B cell (primary cell): Measurements from ENCODE around the gene KAZN. TPM values are rescaled to one million over a fixed set of nuclear protein-coding genes. Genes with fewer than 3 reads are reported as not detected.

ENCODE experiments used
- ATAC-seq: fragments of 200-7000 bp; cut with Tn5 transposase; one replicate; pipeline ENCODE4 v1.10.0; 2021; ENCODE audit warnings: low read depth, mild to moderate bottlenecking, moderate number of reproducible peaks, moderate library complexity
- CTCF ChIA-PET: fragments of 350-600 bp; sonication (Branson Sonifier 250); formaldehyde crosslinking; loops from one replicate; lab custom pipeline; 2021; ENCODE audit warnings: antibody characterized with exemption, inconsistent platforms; lab: Charles Lee
- POLR2A ChIA-PET: fragments of 350-600 bp; sonication (Branson Sonifier 250); formaldehyde crosslinking; loops from one replicate; lab custom pipeline; 2021; ENCODE audit warnings: antibody characterized with exemption; lab: Charles Lee
- DNase-seq: peaks from one replicate; pipeline ENCODE4 v3.0.0; 2013
- H2AFZ ChIP-seq: 2 replicates; pipeline ENCODE4 v1.6.1; 2012; ENCODE audit warnings: mild to moderate bottlenecking, low read depth, low read length; ENCODE audit not compliant: insufficient read depth, poor library complexity, severe bottlenecking
- H3K27ac ChIP-seq, 2 donors: 1 replicate in 1 of 2; 2 replicates in 1 of 2; pipeline ENCODE4 v1.5.1; 2012 to 2013; ENCODE audit warnings: low read length in 2 of 2, mild to moderate bottlenecking in 2 of 2, moderate library complexity in 1 of 2
- H3K27me3 ChIP-seq, 4 experiments: fragments of 200-600 bp in 1 of 4; sonication (generic) in 1 of 4; replicated peaks in 1 of 4; 1 replicate in 2 of 4; 2 replicates in 2 of 4; pipeline versions ENCODE4 v1.6.1 to v1.7.0; 2013 to 2016; ENCODE audit warnings: low read length in 3 of 4, mild to moderate bottlenecking in 2 of 4, mixed read lengths in 1 of 4, moderate library complexity in 1 of 4; ENCODE audit not compliant: insufficient read depth in 4 of 4, control insufficient read depth in 3 of 4; ENCODE audit errors: control extremely low read depth in 1 of 4
- H3K36me3 ChIP-seq, 2 experiments: replicated peaks in 1 of 2; 1 replicate in 1 of 2; 2 replicates in 1 of 2; pipeline versions ENCODE4 v1.6.1 to v1.7.1; 2013; ENCODE audit warnings: low read length in 1 of 2; ENCODE audit not compliant: insufficient read depth in 2 of 2, control insufficient read depth in 1 of 2; ENCODE audit errors: control extremely low read depth in 1 of 2, extremely low read depth in 1 of 2
- H3K4me1 ChIP-seq, 2 donors: fragments of 200-600 bp in 1 of 2; sonication (generic) in 1 of 2; 1 replicate in 1 of 2; 2 replicates in 1 of 2; pipeline versions ENCODE4 v1.5.1 to v1.6.1; 2013 to 2017; ENCODE audit warnings: low read length in 2 of 2; ENCODE audit not compliant: control insufficient read depth in 2 of 2, insufficient read depth in 2 of 2
- H3K4me2 ChIP-seq: replicated peaks from 2 replicates; pipeline ENCODE3; 2012; ENCODE audit warnings: mild to moderate bottlenecking, low read depth, low read length; ENCODE audit not compliant: poor library complexity, severe bottlenecking
- H3K4me3 ChIP-seq, 5 experiments: fragments of 200-600 bp in 1 of 5; sonication (generic) in 1 of 5; 1 replicate in 3 of 5; 2 replicates in 2 of 5; pipeline versions ENCODE4 v1.5.1 to v1.7.0; 2011 to 2016; ENCODE audit warnings: low read length in 4 of 5, mild to moderate bottlenecking in 4 of 5, low read depth in 2 of 5, control low read depth in 1 of 5, moderate library complexity in 1 of 5; ENCODE audit not compliant: insufficient read depth in 1 of 5; ENCODE audit errors: control extremely low read depth in 1 of 5, extremely low read depth in 1 of 5
- H3K79me2 ChIP-seq: fragments of 200-600 bp; sonication (generic); one replicate; pipeline ENCODE4 v1.6.0; 2016; ENCODE audit warnings: low read length; ENCODE audit not compliant: control insufficient read depth, insufficient read depth
- H3K9ac ChIP-seq: fragments of 200-600 bp; sonication (generic); 2 replicates; pipeline ENCODE4 v1.6.1; 2017; ENCODE audit warnings: mild to moderate bottlenecking, low read length, moderate library complexity
- H3K9me3 ChIP-seq, 3 donors: one replicate each; pipeline versions ENCODE4 v1.6.1 to v1.7.1; 2013; ENCODE audit warnings: low read length in 2 of 3; ENCODE audit not compliant: control insufficient read depth in 2 of 3, insufficient read depth in 1 of 3; ENCODE audit errors: control extremely low read depth in 1 of 3
- H4K20me1 ChIP-seq: 2 replicates; pipeline ENCODE4 v1.6.0; 2012; ENCODE audit warnings: mild to moderate bottlenecking, low read length; ENCODE audit not compliant: insufficient read depth, control insufficient read depth, poor library complexity, severe bottlenecking
- H3K27ac Mint-ChIP-seq: one replicate; pipeline ENCODE4 v1.8.0; 2021; ENCODE audit warnings: mixed read lengths
- H3K27me3 Mint-ChIP-seq: one replicate; pipeline ENCODE4 v1.8.0; 2021; ENCODE audit warnings: mixed read lengths
- H3K4me1 Mint-ChIP-seq: one replicate; pipeline ENCODE4 v1.8.0; 2021; ENCODE audit warnings: mixed read lengths
- H3K4me3 Mint-ChIP-seq: one replicate; pipeline ENCODE4 v1.8.0; 2021; ENCODE audit warnings: mixed read lengths
- H3K9me3 Mint-ChIP-seq: one replicate; pipeline ENCODE4 v1.8.0; 2022; ENCODE audit warnings: mixed read lengths; ENCODE audit not compliant: insufficient read depth
- EZH2 ChIP-seq: IDR thresholded peaks from 2 replicates; pipeline ENCODE4 v1.6.1; 2012; ENCODE audit warnings: borderline replicate concordance, low read depth, mild to moderate bottlenecking, moderate library complexity, low read length; ENCODE audit not compliant: insufficient read depth, poor library complexity, severe bottlenecking
- WGBS: methylation state at CpG from one replicate; pipeline ENCODE4 v1.1.5; 2013; ENCODE audit warnings: missing lambda C conversion rate; ENCODE audit not compliant: insufficient coverage; 5-methylcytosine and 5-hydroxymethylcytosine counted together
- intact Hi-C: fragments of 100-400 bp; cut with micrococcal nuclease; formaldehyde crosslinking; loops from one replicate; pipeline ENCODE4 v1.10.0; 2022
- polyA plus RNA-seq: library from polyadenylated mRNA; depleted of rRNA; stranded (reverse); fragments of >200 nt; gene quantifications from 2 replicates; pipeline ENCODE4 v1.2.3, GENCODE V29; 2012
- total RNA-seq, 2 donors: library from RNA; stranded (reverse); fragments of 120-200 nt in 1 of 2; gene quantifications; 1 replicate in 1 of 2; 2 replicates in 1 of 2; pipeline versions ENCODE4 v1.2.3 to v1.2.4, GENCODE V29; 2013 to 2022
- TF ChIP-seq, protein P1 (sequence below): fragments of 200-600 bp; IDR thresholded peaks from one replicate; pipeline ENCODE4 v1.8.0; 2022; ENCODE audit warnings: antibody characterized with exemption, mild to moderate bottlenecking

Gene KAZN
- total and polyA plus RNA-seq, 2 donors (not counting 1 experiment from before 2014, with no cell fraction given): 0.13 to 0.39 TPM

DNA sequence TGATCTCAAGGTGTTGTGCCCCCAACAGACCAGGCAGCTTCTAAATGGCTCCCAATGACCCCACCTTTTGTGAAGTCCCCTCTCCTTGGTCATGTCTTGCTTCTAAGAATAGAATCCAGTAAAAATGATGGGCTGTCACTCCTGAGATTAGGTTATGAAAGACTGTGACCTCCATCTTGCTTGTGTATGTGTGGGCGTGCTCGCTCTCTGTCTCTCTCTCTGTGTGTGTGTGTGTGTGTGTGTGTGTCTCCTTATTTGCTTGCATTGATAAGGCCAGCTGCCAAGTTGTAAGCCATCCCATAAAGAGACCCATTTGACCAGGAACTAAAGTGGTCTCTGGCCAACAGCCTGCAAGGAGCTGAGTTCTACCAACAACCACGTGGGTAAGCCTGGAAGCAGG lies 532.1 kb downstream of the KAZN start:
- H3K36me3 ChIP-seq: no peaks in the 10 kb centered on the region
- peaks cover 0 to 19% (median 6%) of the 10 kb centered on the region in 4 experiments for H3K27me3 ChIP-seq
- H3K27ac ChIP-seq: no peak overlapping the region
- Mint-ChIP-seq H3K27me3 (peaks cover 30% of the 10 kb centered on the region), H3K4me1 (no peaks in the 10 kb centered on the region), H3K9me3 (no peaks in the 10 kb centered on the region), H3K4me3 (no peak overlapping the region), H3K27ac (no peak overlapping the region)
- DNase-seq: no peak
- H3K4me3 ChIP-seq: no peak overlapping the region
- H4K20me1 ChIP-seq: no peaks in the 10 kb centered on the region
- H3K4me1 ChIP-seq: no peaks in the 10 kb centered on the region
- TF ChIP-seq EZH2: no peak
- TF ChIP-seq, protein P1, sequence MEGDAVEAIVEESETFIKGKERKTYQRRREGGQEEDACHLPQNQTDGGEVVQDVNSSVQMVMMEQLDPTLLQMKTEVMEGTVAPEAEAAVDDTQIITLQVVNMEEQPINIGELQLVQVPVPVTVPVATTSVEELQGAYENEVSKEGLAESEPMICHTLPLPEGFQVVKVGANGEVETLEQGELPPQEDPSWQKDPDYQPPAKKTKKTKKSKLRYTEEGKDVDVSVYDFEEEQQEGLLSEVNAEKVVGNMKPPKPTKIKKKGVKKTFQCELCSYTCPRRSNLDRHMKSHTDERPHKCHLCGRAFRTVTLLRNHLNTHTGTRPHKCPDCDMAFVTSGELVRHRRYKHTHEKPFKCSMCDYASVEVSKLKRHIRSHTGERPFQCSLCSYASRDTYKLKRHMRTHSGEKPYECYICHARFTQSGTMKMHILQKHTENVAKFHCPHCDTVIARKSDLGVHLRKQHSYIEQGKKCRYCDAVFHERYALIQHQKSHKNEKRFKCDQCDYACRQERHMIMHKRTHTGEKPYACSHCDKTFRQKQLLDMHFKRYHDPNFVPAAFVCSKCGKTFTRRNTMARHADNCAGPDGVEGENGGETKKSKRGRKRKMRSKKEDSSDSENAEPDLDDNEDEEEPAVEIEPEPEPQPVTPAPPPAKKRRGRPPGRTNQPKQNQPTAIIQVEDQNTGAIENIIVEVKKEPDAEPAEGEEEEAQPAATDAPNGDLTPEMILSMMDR: no peak
- ChIA-PET CTCF (interaction anchor here (1.2 kb wide), 1 partner anchor 16 kb away, joined by 3 read pairs; no protein-coding TSS in a partner anchor), POLR2A (no interaction called here)
- H3K9ac ChIP-seq: no peak overlapping the region
- ATAC-seq: no peak
- peaks cover 0 to 5% (median 0%) of the 10 kb centered on the region in 3 donors for H3K9me3 ChIP-seq
- intact Hi-C loops: no loop called here
- WGBS: 96% methylated on average over 3 of the region's 3 CpGs
- no peak overlapping the region for H3K4me2 ChIP-seq
- H3K79me2 ChIP-seq: no peaks in the 10 kb centered on the region
- no peak overlapping the region for H2AFZ ChIP-seq

DNA sequence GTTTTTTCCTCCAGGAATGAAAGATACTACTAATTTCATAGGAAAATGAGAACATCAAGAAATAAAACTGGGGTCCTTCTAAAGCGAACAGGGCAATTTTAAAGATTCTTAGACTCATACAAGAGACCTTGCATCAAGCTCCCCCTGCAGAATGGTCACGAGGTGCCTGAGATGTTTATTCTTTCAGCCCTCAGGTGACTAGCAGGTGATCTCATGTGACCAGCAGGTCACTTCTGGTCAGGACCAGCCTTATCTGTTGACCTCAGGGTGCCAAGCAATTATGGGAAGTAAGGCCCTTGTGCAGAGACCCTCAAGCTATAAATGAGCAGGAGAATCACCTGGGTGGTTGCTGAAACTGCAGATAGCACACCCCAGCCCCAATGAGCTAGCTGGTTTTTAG lies 534.5 kb downstream of the KAZN start:
- no peak overlapping the region for H3K4me3 ChIP-seq
- ChIA-PET POLR2A (no interaction called here), CTCF (no interaction called here)
- H4K20me1 ChIP-seq: no peaks in the 10 kb centered on the region
- no peaks in the 10 kb centered on the region for H3K36me3 ChIP-seq
- TF ChIP-seq, protein P1: no peak
- TF ChIP-seq EZH2: no peak
- H3K4me1 ChIP-seq: no peaks in the 10 kb centered on the region
- peaks cover 0 to 7% (median 0%) of the 10 kb centered on the region in 3 donors for H3K9me3 ChIP-seq
- H3K9ac ChIP-seq: no peak overlapping the region
- H3K9me3 Mint-ChIP-seq: no peaks in the 10 kb centered on the region
- H3K27me3 Mint-ChIP-seq: peaks cover 47% of the 10 kb centered on the region
- H3K27me3 ChIP-seq: peaks cover 0 to 23% (median 5%) of the 10 kb centered on the region in 4 experiments
- ATAC-seq (no peak), DNase-seq (no peak)
- WGBS: 63% methylated on average over 1 of the region's 2 CpGs
- no peaks in the 10 kb centered on the region for H3K79me2 ChIP-seq
- intact Hi-C loops: no loop called here
- no peak overlapping the region for H3K27ac Mint-ChIP-seq
- no peak overlapping the region for H2AFZ ChIP-seq
- H3K4me3 Mint-ChIP-seq: no peak overlapping the region
- no peak overlapping the region for H3K27ac ChIP-seq
- no peaks in the 10 kb centered on the region for H3K4me1 Mint-ChIP-seq
- H3K4me2 ChIP-seq: no peak overlapping the region
